ENCODE data around the gene SLC6A3. TPM values are rescaled to one million over a fixed set of nuclear protein-coding genes. Genes with fewer than 3 reads are reported as not detected.

SLC6A3 gene
- total and polyA plus RNA-seq, 9 of the 15 experiments (the other 6 are each of a cell fraction or from before 2014, with no cell fraction given) = not detected

GRCh38 chr5:1390333-1390732 is 54.9 kb downstream of the SLC6A3 start:
- H3K9ac ChIP-seq (ENCODE audit: insufficient read depth in 1 of 2, low read depth in 2 of 2, low read length in 2 of 2) = no peak overlapping the region
- H3K4me1 ChIP-seq (replicated peaks in 1 of 2; ENCODE audit: control insufficient read depth in 2 of 2, insufficient read depth in 2 of 2, low read length in 2 of 2) = peaks cover 4 to 15% of the 10 kb centered on the region in 2 experiments; a peak in 3 of 5 replicates
- no TSS peak for BruUV-seq (replicated peaks)
- FAIRE-seq = no peak
- no peak overlapping the region for H3K27ac ChIP-seq (ENCODE audit: extremely low read depth, low read depth, low read length)
- no peaks in the 10 kb centered on the region for H3K9me1 ChIP-seq (ENCODE audit: control insufficient read depth, insufficient read depth, low read length)
- no peak overlapping the region for H3K4me2 ChIP-seq (ENCODE audit: insufficient read depth, low read length)
- no peak for DNase-seq (ENCODE audit: extremely low read depth in 1 of 4, low spot score in 3 of 4)
- intact Hi-C loops (cut with micrococcal nuclease) (no loop called here), in situ Hi-C loops (cut with MboI) (no loop called here)
- H3K36me3 ChIP-seq (ENCODE audit: control insufficient read depth, insufficient read depth, low read length) = no peaks in the 10 kb centered on the region
- H4K20me1 ChIP-seq (replicated peaks; ENCODE audit: control insufficient read depth, insufficient read depth, low read length) = peaks cover 23% of the 10 kb centered on the region
- peaks cover 40 to 93% of the 10 kb centered on the region in 2 experiments for H3K27me3 ChIP-seq (ENCODE audit: control insufficient read depth in 2 of 2, insufficient read depth in 2 of 2, low read length in 2 of 2)
- no peaks in the 10 kb centered on the region for H3K79me2 ChIP-seq (ENCODE audit: control insufficient read depth, insufficient read depth, low read length)
- POLR2A ChIA-PET = interaction anchor here (1.0 kb wide), 1 partner anchor 42 kb away, joined by 3 read pairs; no protein-coding TSS in a partner anchor
- under 1% methylated on average over 7 of the region's 7 CpGs for WGBS (ENCODE audit: insufficient coverage, low coverage, missing lambda C conversion rate)
- no peak overlapping the region for H3K4me3 ChIP-seq
- no peaks in the 10 kb centered on the region for H3K9me3 ChIP-seq (replicated peaks; ENCODE audit: control insufficient read depth, insufficient read depth, low read depth, low read length)
- CTCF ChIA-PET (ENCODE audit: low intra/inter-chr PET ratio) = no interaction called here
- ATAC-seq = no peak
- H2AFZ ChIP-seq (ENCODE audit: low read depth, low read length) = no peak overlapping the region
- TF ChIP-seq PKNOX1 (IDR thresholded peaks at IDR 0.05) (no peak), ZNF263 (CRISPR knock-in tag; IDR thresholded peaks at IDR 0.05; ENCODE audit: borderline replicate concordance) (no peak), POLR2A (conservative IDR thresholded peaks at IDR 0.05) (no peak), ARHGAP35 (IDR thresholded peaks at IDR 0.05; ENCODE audit: partially characterized antibody) (no peak), FOXA1 (IDR thresholded peaks at IDR 0.05; ENCODE audit: borderline replicate concordance) (no peak), TEAD4 (IDR thresholded peaks at IDR 0.05; ENCODE audit: low read length) (no peak), TEAD4 (CRISPR knock-in tag; IDR thresholded peaks at IDR 0.05; ENCODE audit: borderline replicate concordance) (no peak), ETS2 (tag; IDR thresholded peaks at IDR 0.05; ENCODE audit: borderline replicate concordance, poor library complexity, severe bottlenecking) (no peak), ZFP91 (CRISPR knock-in tag; IDR thresholded peaks at IDR 0.05) (no peak), FOXK1 (CRISPR knock-in tag; IDR thresholded peaks at IDR 0.05; ENCODE audit: borderline replicate concordance) (no peak), TBL1XR1 (IDR thresholded peaks at IDR 0.05; ENCODE audit: low read length in 2 of 2) (no peak)
- TF ChIP-seq, protein P1, sequence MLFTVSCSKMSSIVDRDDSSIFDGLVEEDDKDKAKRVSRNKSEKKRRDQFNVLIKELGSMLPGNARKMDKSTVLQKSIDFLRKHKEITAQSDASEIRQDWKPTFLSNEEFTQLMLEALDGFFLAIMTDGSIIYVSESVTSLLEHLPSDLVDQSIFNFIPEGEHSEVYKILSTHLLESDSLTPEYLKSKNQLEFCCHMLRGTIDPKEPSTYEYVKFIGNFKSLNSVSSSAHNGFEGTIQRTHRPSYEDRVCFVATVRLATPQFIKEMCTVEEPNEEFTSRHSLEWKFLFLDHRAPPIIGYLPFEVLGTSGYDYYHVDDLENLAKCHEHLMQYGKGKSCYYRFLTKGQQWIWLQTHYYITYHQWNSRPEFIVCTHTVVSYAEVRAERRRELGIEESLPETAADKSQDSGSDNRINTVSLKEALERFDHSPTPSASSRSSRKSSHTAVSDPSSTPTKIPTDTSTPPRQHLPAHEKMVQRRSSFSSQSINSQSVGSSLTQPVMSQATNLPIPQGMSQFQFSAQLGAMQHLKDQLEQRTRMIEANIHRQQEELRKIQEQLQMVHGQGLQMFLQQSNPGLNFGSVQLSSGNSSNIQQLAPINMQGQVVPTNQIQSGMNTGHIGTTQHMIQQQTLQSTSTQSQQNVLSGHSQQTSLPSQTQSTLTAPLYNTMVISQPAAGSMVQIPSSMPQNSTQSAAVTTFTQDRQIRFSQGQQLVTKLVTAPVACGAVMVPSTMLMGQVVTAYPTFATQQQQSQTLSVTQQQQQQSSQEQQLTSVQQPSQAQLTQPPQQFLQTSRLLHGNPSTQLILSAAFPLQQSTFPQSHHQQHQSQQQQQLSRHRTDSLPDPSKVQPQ (CRISPR knock-in tag; IDR thresholded peaks at IDR 0.05; ENCODE audit: borderline replicate concordance) = no peak
- TF ChIP-seq, protein P2, sequence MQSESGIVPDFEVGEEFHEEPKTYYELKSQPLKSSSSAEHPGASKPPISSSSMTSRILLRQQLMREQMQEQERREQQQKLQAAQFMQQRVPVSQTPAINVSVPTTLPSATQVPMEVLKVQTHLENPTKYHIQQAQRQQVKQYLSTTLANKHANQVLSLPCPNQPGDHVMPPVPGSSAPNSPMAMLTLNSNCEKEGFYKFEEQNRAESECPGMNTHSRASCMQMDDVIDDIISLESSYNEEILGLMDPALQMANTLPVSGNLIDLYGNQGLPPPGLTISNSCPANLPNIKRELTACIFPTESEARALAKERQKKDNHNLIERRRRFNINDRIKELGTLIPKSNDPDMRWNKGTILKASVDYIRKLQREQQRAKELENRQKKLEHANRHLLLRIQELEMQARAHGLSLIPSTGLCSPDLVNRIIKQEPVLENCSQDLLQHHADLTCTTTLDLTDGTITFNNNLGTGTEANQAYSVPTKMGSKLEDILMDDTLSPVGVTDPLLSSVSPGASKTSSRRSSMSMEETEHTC (IDR thresholded peaks at IDR 0.05) = no peak
